K562 (cell line): Measurements from ENCODE around the gene SURF4. TPM values are rescaled to one million over a fixed set of nuclear protein-coding genes. Genes with fewer than 3 reads are reported as not detected.
A peak's percentile ranks its signal among the peaks of the same experiment; 100 is the strongest.

Experiments
- ATAC-seq: fragments of 200-7000 bp; cut with Tn5 transposase; 3 replicates; pipeline ENCODE4 v1.9.1; 2020; ENCODE audit warnings: moderate library complexity
- BruUV-seq: library from RNA; stranded (reverse); fragments of 400-500 nt; replicated peaks from 2 replicates; lab custom pipeline; 2021; lab: Mats Ljungman, UMichigan
- CTCF ChIA-PET: fragments of 300-600 bp; formaldehyde crosslinking; extraction: SDS; loops from one replicate; lab custom pipeline; 2021; ENCODE audit warnings: low intra/inter-chr PET ratio; lab: Yijun Ruan, JAX
- POLR2A ChIA-PET: fragments of 300-600, 350-650 bp; sonication (Branson Sonifier 250); formaldehyde crosslinking; extraction: SDS; loops from one replicate; lab custom pipeline; 2021; ENCODE audit warnings: antibody characterized with exemption, inconsistent platforms; lab: Yijun Ruan, JAX
- DNase-seq, 4 experiments: peaks; one replicate each; pipeline versions ENCODE4 v3.0.0 to v3.0.0-alpha.2; 2011 to 2018; ENCODE audit warnings: low spot score in 3 of 4, mixed read lengths in 3 of 4; ENCODE audit errors: extremely low read depth in 1 of 4
- FAIRE-seq: peaks from 2 replicates; lab custom pipeline; 2011; peaks lifted over from hg19 to GRCh38; lab: Jason Lieb, UNC
- H2AFZ ChIP-seq: 2 replicates; pipeline ENCODE4 v1.6.0; 2011; ENCODE audit warnings: low read depth, low read length, control low read depth, inconsistent platforms
- H3K27ac ChIP-seq: fragments of 200-600 bp; 3 replicates; pipeline ENCODE4 v1.8.0; 2011; ENCODE audit warnings: low read depth, mild to moderate bottlenecking, control low read depth, inconsistent platforms, low read length, moderate library complexity, mixed read lengths; ENCODE audit errors: extremely low read depth
- H3K27me3 ChIP-seq, 2 experiments: fragments of 300-600 bp in 1 of 2; 2 replicates in 1 of 2; 3 replicates in 1 of 2; pipeline versions ENCODE4 v1.6.0 to v1.8.0; 2011; ENCODE audit warnings: inconsistent platforms in 2 of 2, low read length in 2 of 2, mild to moderate bottlenecking in 1 of 2, mixed read lengths in 1 of 2, moderate library complexity in 1 of 2; ENCODE audit not compliant: control insufficient read depth in 2 of 2, insufficient read depth in 2 of 2
- H3K36me3 ChIP-seq: fragments of 300-600 bp; 3 replicates; pipeline ENCODE4 v1.8.0; 2011; ENCODE audit warnings: mild to moderate bottlenecking, low read length, inconsistent platforms; ENCODE audit not compliant: control insufficient read depth, insufficient read depth
- H3K4me1 ChIP-seq, 2 experiments: fragments of 200-600 bp in 1 of 2; replicated peaks in 1 of 2; 2 replicates in 1 of 2; 3 replicates in 1 of 2; pipeline versions ENCODE4 v1.5.1 to v1.8.0; 2011; ENCODE audit warnings: inconsistent platforms in 2 of 2, low read length in 2 of 2, mild to moderate bottlenecking in 1 of 2, mixed read lengths in 1 of 2, moderate library complexity in 1 of 2; ENCODE audit not compliant: control insufficient read depth in 2 of 2, insufficient read depth in 2 of 2
- H3K4me2 ChIP-seq: 2 replicates; pipeline ENCODE4 v1.6.1; 2011; ENCODE audit warnings: low read length, control low read depth, inconsistent platforms, mixed read lengths; ENCODE audit not compliant: insufficient read depth
- H3K4me3 ChIP-seq: fragments of 200-600 bp; sonication (generic), shearing (Covaris generic); 2 replicates; pipeline ENCODE4 v1.5.1; 2016; ENCODE audit warnings: control low read depth, inconsistent platforms
- H3K79me2 ChIP-seq: fragments of 200-600 bp; 3 replicates; pipeline ENCODE4 v1.8.0; 2011; ENCODE audit warnings: low read length, inconsistent platforms; ENCODE audit not compliant: control insufficient read depth, insufficient read depth
- H3K9ac ChIP-seq, 2 experiments: 2 replicates each; pipeline versions ENCODE4 v1.6.0 to v1.6.1; 2011; ENCODE audit warnings: low read depth in 2 of 2, low read length in 2 of 2, control low read depth in 1 of 2, inconsistent platforms in 1 of 2, mild to moderate bottlenecking in 1 of 2, mixed read lengths in 1 of 2; ENCODE audit not compliant: insufficient read depth in 1 of 2
- H3K9me1 ChIP-seq: one replicate; pipeline ENCODE4 v1.6.0; 2011; ENCODE audit warnings: inconsistent platforms, mild to moderate bottlenecking, low read length, moderate library complexity; ENCODE audit not compliant: control insufficient read depth, insufficient read depth
- H3K9me3 ChIP-seq: replicated peaks from 2 replicates; pipeline ENCODE4 v1.5.1; 2011; ENCODE audit warnings: low read depth, low read length, inconsistent platforms; ENCODE audit not compliant: control insufficient read depth, insufficient read depth
- H4K20me1 ChIP-seq: replicated peaks from 2 replicates; pipeline ENCODE4 v1.6.1; 2011; ENCODE audit warnings: low read length, inconsistent platforms, mixed read lengths; ENCODE audit not compliant: control insufficient read depth, insufficient read depth
- MNT ChIP-seq, 2 experiments: fragments of 450-650 bp; conservative IDR thresholded peaks; 2 replicates each; pipeline ENCODE4 v1.6.1; 2017; ENCODE audit warnings: mild to moderate bottlenecking in 2 of 2, moderate library complexity in 2 of 2
- PURB ChIP-seq: sonication (generic); formaldehyde crosslinking; IDR thresholded peaks from 2 replicates; pipeline ENCODE4 v1.9.0; 2021; ENCODE audit warnings: low read depth, mild to moderate bottlenecking, missing genetic modification reagents
- RBFOX2 ChIP-seq: fragments of 200-400 bp; formaldehyde crosslinking; IDR thresholded peaks from 2 replicates; pipeline ENCODE4 v1.6.1; 2017; ENCODE audit warnings: low read depth, mild to moderate bottlenecking, low read length, moderate library complexity
- RBM22 ChIP-seq: fragments of 200-400 bp; formaldehyde crosslinking; IDR thresholded peaks from 2 replicates; pipeline ENCODE4 v1.6.1; 2018; ENCODE audit warnings: low read length, low read depth; ENCODE audit not compliant: poor library complexity, severe bottlenecking
- TCF15 ChIP-seq: fragments of 250-450 bp; sonication (Bioruptor Pico); IDR thresholded peaks from 2 replicates; pipeline ENCODE4 v1.8.0; 2022; ENCODE audit warnings: moderate library complexity, mild to moderate bottlenecking, inconsistent platforms
- ZHX1 ChIP-seq: fragments of 150-350 bp; conservative IDR thresholded peaks from 2 replicates; pipeline ENCODE4 v1.6.1; 2014; ENCODE audit warnings: low read length
- WGBS: fragments of 100-300 bp; shearing (Covaris generic); methylation state at CpG from one replicate; pipeline ENCODE4 v1.1.6; 2016; ENCODE audit warnings: low coverage, mixed read lengths; ENCODE audit not compliant: insufficient coverage; ENCODE audit errors: missing lambda C conversion rate; 5-methylcytosine and 5-hydroxymethylcytosine counted together
- in situ Hi-C: fragments of 300-500 bp; cut with MboI; formaldehyde crosslinking; loops from 4 replicates; pipeline ENCODE4 v1.15.0; 2018; ENCODE audit warnings: inconsistent platforms, mixed read lengths
- intact Hi-C: fragments of 100-400 bp; cut with micrococcal nuclease; formaldehyde crosslinking; loops from 2 replicates; pipeline ENCODE4 v1.14.2; 2022
- polyA plus RNA-seq, 8 experiments: library from polyadenylated mRNA; depleted of rRNA in 4 of 8; stranded (reverse) in 5 of 8; unstranded in 3 of 8; fragments of >200 nt; fragmentation: Nextera tagmentation in 2 of 8; fragmentation: Illumina TruSeq in 1 of 8; extraction: Ambion mirVana in 2 of 8; extraction: Trizol in 1 of 8; gene quantifications; 2 replicates each; pipeline versions ENCODE4 v1.2.1 to v1.2.3, GENCODE V29; 2011 to 2014; ENCODE audit warnings: inconsistent platforms in 1 of 8, missing spikeins in 1 of 8
- total RNA-seq, 7 experiments: library from RNA; depleted of rRNA in 6 of 7; stranded (reverse); fragments of >200 nt in 6 of 7; fragmentation: Illumina TruSeq in 2 of 7; extraction: Trizol in 2 of 7; gene quantifications; 2 replicates each; pipeline versions ENCODE4 v1.2.1 to v1.2.3, GENCODE V29; 2011 to 2021; ENCODE audit warnings: low replicate concordance in 1 of 7

The SURF4 gene
- total and polyA plus RNA-seq, 9 of the 15 experiments (the other 6 are each of a cell fraction or from before 2014, with no cell fraction given) = 8.4 to 176 (median 130) TPM

- no peak for DNase-seq
- 0 out of 4 replicates have a peak overlapping the region, but pooled peaks of 1 of the 2 experiments have one; percentile 20 for H3K9ac ChIP-seq
- peaks cover 4% of the 10 kb centered on the region; the same call in 1 of the 2 replicates for H4K20me1 ChIP-seq
- no peak for ATAC-seq
- H3K4me1 ChIP-seq = peaks cover 6 to 42% of the 10 kb centered on the region in 2 experiments; a peak in 4 of 5 replicates
- H3K27me3 ChIP-seq = no peaks in the 10 kb centered on the region; a peak in 1 of 5 replicates
- no peak overlapping the region for H3K27ac ChIP-seq
- in situ Hi-C loops (loop anchor here (5.0 kb wide), 1 partner anchor 146 kb away; no protein-coding TSS in a partner anchor), intact Hi-C loops (no loop called here)
- no peak for FAIRE-seq
- TF ChIP-seq MNT (conservative IDR thresholded peaks at IDR 0.05) = no peak
- H2AFZ ChIP-seq = no peak overlapping the region
- H3K36me3 ChIP-seq = peaks cover 56% of the 10 kb centered on the region
- POLR2A ChIA-PET = interaction anchor here (0.7 kb wide), 3 partner anchors 15 to 146 kb away, joined by 3 read pairs; partner anchors contain the start of genes MED22 and RPL7A
- peaks cover 39% of the 10 kb centered on the region for H3K79me2 ChIP-seq
- H3K4me3 ChIP-seq = no peak overlapping the region
- H3K9me3 ChIP-seq = 0 out of 2 replicates have a peak, but pooled peaks cover 1% of the 10 kb centered on the region
- 98% methylated on average over 11 of the region's 11 CpGs for WGBS
- no TSS peak for BruUV-seq
- H3K9me1 ChIP-seq = no peaks in the 10 kb centered on the region
- H3K4me2 ChIP-seq = no peak overlapping the region
- CTCF ChIA-PET = interaction anchor here (0.6 kb wide), 1 partner anchor 148 kb away, joined by 3 read pairs; no protein-coding TSS in a partner anchor
Measured at GRCh38 chr9:133333011-133333410, 42.8 kb downstream of the SURF4 start.

GRCh38 chr9:133332381-133332730, 43.5 kb downstream of the SURF4 start:
- in situ Hi-C loops = loop anchor here (5.0 kb wide), 1 partner anchor 145 kb away; no protein-coding TSS in a partner anchor

More at GRCh38 chr9:133332381-133332730, 43.5 kb downstream of the SURF4 start:
- TF ChIP-seq RBFOX2 (peak; percentile 47), TCF15 (CRISPR knock-in tag) (no peak), ZHX1 (no peak), RBM22 (peak; percentile 0), PURB (CRISPR knock-in tag) (no peak)
- TF ChIP-seq, all 486 proteins: peak for 2
- DNase-seq (peak in 1 of 4 experiments; percentile 0), FAIRE-seq (no peak), ATAC-seq (no peak)
- Histone ChIP-seq H3K9me1 (no peaks in the 10 kb centered on the region), H3K9me3 (0 out of 2 replicates have a peak, but pooled peaks cover 1% of the 10 kb centered on the region), H3K4me2 (no peak overlapping the region), H4K20me1 (peaks cover 4% of the 10 kb centered on the region; the same call in 1 of the 2 replicates), H2AFZ (no peak overlapping the region), H3K4me1 (peaks cover 6 to 42% of the 10 kb centered on the region in 2 experiments; a peak in 4 of 5 replicates), H3K27ac (no peak overlapping the region), H3K36me3 (peaks cover 52% of the 10 kb centered on the region), H3K9ac (peak overlapping the region in 1 of 2 experiments; percentile 37; a peak in 1 of 4 replicates), H3K27me3 (no peaks in the 10 kb centered on the region; a peak in 1 of 5 replicates), H3K4me3 (no peak overlapping the region), H3K79me2 (peaks cover 39% of the 10 kb centered on the region)
- ChIA-PET CTCF (no interaction called here), POLR2A (interaction anchor here (0.7 kb wide), 2 partner anchors 15 to 130 kb away, joined by 3 read pairs; partner anchors contain the start of genes MED22 and RPL7A)
- no TSS peak for BruUV-seq
- WGBS = 100% methylated on average over 9 of the region's 20 CpGs
- intact Hi-C loops = no loop called here
